PC-3 (cell line): ENCODE measurements around the gene FILIP1L. TPM values are rescaled to one million over a fixed set of nuclear protein-coding genes. Genes with fewer than 3 reads are reported as not detected.

ENCODE experiments used
- ATAC-seq: fragments of 200-7000 bp; cut with Tn5 transposase; 2 replicates; pipeline ENCODE4 v1.9.1; 2020; ENCODE audit warnings: mild to moderate bottlenecking, moderate library complexity
- BruUV-seq: library from RNA; stranded (reverse); fragments of 400-500 nt; replicated peaks from 2 replicates; lab custom pipeline; 2021; lab: Mats Ljungman, UMichigan
- CTCF ChIA-PET: fragments of 300-600 bp; sonication (Branson Sonifier 250); formaldehyde crosslinking; loops from one replicate; lab custom pipeline; 2022; ENCODE audit warnings: antibody characterized with exemption; lab: Charles Lee
- POLR2A ChIA-PET: fragments of 300-600 bp; sonication (Branson Sonifier 250); formaldehyde crosslinking; loops from one replicate; lab custom pipeline; 2022; ENCODE audit warnings: antibody characterized with exemption; ENCODE audit not compliant: unreplicated experiment; lab: Charles Lee
- DNase-seq: peaks from one replicate; pipeline ENCODE4 v3.0.0-alpha.2; 2015
- H2AFZ ChIP-seq: fragments of 300-600 bp; sonication (generic); 2 replicates; pipeline ENCODE4 v1.6.0; 2016; ENCODE audit warnings: antibody characterized with exemption, low read length
- H3F3A ChIP-seq: fragments of 300-600 bp; sonication (generic); one replicate; pipeline ENCODE4 v1.6.0; 2017; ENCODE audit warnings: antibody characterized with exemption, low read length, control low read depth, mild to moderate bottlenecking; ENCODE audit not compliant: unreplicated experiment
- H3K27ac ChIP-seq: fragments of 300-600 bp; sonication (generic); 2 replicates; pipeline ENCODE4 v1.5.1; 2016; ENCODE audit warnings: mild to moderate bottlenecking, low read length
- H3K27me3 ChIP-seq: fragments of 300-600 bp; sonication (generic); 2 replicates; pipeline ENCODE4 v1.6.1; 2016; ENCODE audit warnings: low read length, mixed read lengths
- H3K36me3 ChIP-seq: fragments of 300-600 bp; sonication (generic); 2 replicates; pipeline ENCODE4 v1.6.1; 2016; ENCODE audit warnings: low read depth, mixed run types, low read length, mixed read lengths
- H3K4me1 ChIP-seq: fragments of 300-600 bp; sonication (generic); 2 replicates; pipeline ENCODE4 v1.5.1; 2016; ENCODE audit warnings: low read length; ENCODE audit not compliant: insufficient read depth
- H3K4me2 ChIP-seq: fragments of 300-600 bp; sonication (generic); 2 replicates; pipeline ENCODE4 v1.6.0; 2016; ENCODE audit warnings: low read length
- H3K4me3 ChIP-seq: fragments of 300-600 bp; sonication (generic); 2 replicates; pipeline ENCODE4 v1.5.1; 2016; ENCODE audit warnings: mild to moderate bottlenecking, low read length, mixed read lengths
- H3K79me2 ChIP-seq: fragments of 300-600 bp; sonication (generic); 2 replicates; pipeline ENCODE4 v1.6.1; 2017; ENCODE audit warnings: low read length, mixed read lengths
- H3K9ac ChIP-seq: fragments of 300-600 bp; sonication (generic); 2 replicates; pipeline ENCODE4 v1.6.0; 2016; ENCODE audit warnings: mild to moderate bottlenecking, low read length
- H3K9me2 ChIP-seq: fragments of 300-600 bp; sonication (generic); replicated peaks from 2 replicates; pipeline ENCODE4 v1.6.1; 2016; ENCODE audit warnings: mixed run types, low read length, mixed read lengths
- H3K9me3 ChIP-seq: fragments of 300-600 bp; sonication (generic); 2 replicates; pipeline ENCODE4 v1.6.1; 2016; ENCODE audit warnings: low read length, mixed read lengths
- H4K20me1 ChIP-seq: fragments of 300-600 bp; sonication (generic); 2 replicates; pipeline ENCODE4 v1.6.1; 2016; ENCODE audit warnings: low read length, mixed read lengths
- EZH2 ChIP-seq: fragments of 300-600 bp; sonication (generic); IDR thresholded peaks from one replicate; pipeline ENCODE4 v1.6.1; 2017; ENCODE audit warnings: antibody characterized with exemption, mild to moderate bottlenecking, low read length; ENCODE audit not compliant: unreplicated experiment
- EZH2phosphoT487 ChIP-seq: fragments of 300-600 bp; sonication (generic); IDR thresholded peaks from 2 replicates; pipeline ENCODE4 v1.6.1; 2018; ENCODE audit warnings: mild to moderate bottlenecking, antibody characterized with exemption, low read length, borderline replicate concordance
- intact Hi-C: fragments of 100-400 bp; cut with micrococcal nuclease; formaldehyde crosslinking; loops from 2 replicates; pipeline ENCODE4 v1.9.0; 2023
- total RNA-seq: library from RNA; depleted of rRNA; stranded (reverse); fragments of >200 nt; gene quantifications from 2 replicates; pipeline ENCODE4 v1.2.3, GENCODE V29; 2014
- TF ChIP-seq, protein P1 (sequence below): fragments of 300-600 bp; sonication (generic); conservative IDR thresholded peaks from 2 replicates; pipeline ENCODE4 v1.5.1; 2017; ENCODE audit warnings: antibody characterized with exemption, low read depth, mild to moderate bottlenecking, low read length

Gene FILIP1L
- total RNA-seq, 1 experiment from 2014 or later, result not detected

DNA sequence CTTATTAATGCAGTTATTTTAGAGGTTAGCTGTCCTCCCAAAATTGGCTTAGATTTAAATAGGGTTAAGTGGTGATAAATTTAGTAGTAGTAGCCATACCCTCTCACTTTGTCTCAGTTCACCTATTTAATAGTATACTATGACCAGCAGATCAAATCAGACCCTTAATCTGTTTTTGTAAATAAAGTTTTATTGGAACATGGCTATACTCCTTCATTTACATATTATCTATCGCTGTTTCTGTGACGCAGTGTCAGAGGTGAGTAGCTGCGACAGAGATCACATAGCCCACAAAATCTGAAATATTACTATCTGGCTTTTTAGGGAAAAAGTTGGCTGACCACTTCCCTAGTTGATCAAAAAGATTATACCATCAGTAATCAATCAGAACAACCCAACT lies 113.2 kb downstream of the FILIP1L start:
- DNase-seq (no peak), ATAC-seq (no peak)
- intact Hi-C loops, result no loop called here
- Histone ChIP-seq H3K36me3 (no peaks in the 10 kb centered on the region), H2AFZ (no peak overlapping the region), H3K4me3 (no peak overlapping the region), H3F3A (no peaks in the 10 kb centered on the region), H3K9me2 (no peaks in the 10 kb centered on the region), H3K9me3 (no peaks in the 10 kb centered on the region), H4K20me1 (no peaks in the 10 kb centered on the region), H3K27me3 (no peaks in the 10 kb centered on the region), H3K4me1 (peaks cover 29% of the 10 kb centered on the region), H3K27ac (no peak overlapping the region), H3K9ac (no peak overlapping the region), H3K4me2 (no peak overlapping the region), H3K79me2 (peaks cover 12% of the 10 kb centered on the region; the same call in 1 of the 2 replicates)
- POLR2A ChIA-PET, result no interaction called here
- no TSS peak for BruUV-seq
- CTCF ChIA-PET, result no interaction called here
- TF ChIP-seq EZH2, result no peak
- no peak for TF ChIP-seq EZH2phosphoT487
- TF ChIP-seq, protein P1, sequence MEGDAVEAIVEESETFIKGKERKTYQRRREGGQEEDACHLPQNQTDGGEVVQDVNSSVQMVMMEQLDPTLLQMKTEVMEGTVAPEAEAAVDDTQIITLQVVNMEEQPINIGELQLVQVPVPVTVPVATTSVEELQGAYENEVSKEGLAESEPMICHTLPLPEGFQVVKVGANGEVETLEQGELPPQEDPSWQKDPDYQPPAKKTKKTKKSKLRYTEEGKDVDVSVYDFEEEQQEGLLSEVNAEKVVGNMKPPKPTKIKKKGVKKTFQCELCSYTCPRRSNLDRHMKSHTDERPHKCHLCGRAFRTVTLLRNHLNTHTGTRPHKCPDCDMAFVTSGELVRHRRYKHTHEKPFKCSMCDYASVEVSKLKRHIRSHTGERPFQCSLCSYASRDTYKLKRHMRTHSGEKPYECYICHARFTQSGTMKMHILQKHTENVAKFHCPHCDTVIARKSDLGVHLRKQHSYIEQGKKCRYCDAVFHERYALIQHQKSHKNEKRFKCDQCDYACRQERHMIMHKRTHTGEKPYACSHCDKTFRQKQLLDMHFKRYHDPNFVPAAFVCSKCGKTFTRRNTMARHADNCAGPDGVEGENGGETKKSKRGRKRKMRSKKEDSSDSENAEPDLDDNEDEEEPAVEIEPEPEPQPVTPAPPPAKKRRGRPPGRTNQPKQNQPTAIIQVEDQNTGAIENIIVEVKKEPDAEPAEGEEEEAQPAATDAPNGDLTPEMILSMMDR, result no peak

DNA sequence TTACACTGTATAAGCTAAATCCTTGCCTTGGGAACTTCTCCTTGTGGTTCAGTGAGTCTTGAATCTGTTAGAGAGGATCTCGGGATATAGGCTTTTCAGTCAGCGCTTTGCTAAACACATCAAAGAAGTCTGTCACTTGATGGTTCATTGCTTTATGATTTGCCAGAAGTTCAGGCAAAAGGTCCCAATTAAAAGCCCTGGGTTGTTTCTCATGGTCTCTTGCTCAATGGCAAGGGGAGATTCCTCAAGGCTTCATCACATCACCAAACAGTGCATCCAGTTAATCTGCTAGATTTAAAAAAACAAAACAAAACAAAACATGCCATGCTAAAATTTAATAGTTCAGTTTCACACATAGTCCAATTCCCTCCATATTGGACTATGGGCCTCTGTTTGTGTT lies 114.8 kb downstream of the FILIP1L start:
- intact Hi-C loops, result no loop called here
- CTCF ChIA-PET, result no interaction called here

DNA sequence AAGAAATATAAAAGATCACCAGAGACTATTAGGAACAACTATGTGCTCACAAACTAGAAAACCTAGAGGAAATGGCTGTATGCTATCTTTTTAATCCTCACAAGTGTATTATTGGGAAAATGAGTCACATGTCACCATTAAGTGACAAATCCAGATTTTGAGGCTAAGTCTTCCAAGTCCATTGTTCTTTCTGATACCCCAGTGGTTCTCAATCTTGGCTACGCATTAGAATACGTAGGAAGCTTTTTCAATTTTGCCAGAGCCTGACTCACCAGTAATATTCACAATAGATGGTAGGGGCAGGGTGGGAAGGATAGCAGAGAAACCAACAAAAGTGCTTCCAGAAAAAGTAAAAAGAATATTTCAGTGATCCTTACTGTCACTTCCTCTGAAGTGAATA lies 117.0 kb downstream of the FILIP1L start:
- DNase-seq, result no peak
- H3K4me1 ChIP-seq, result peaks cover 8% of the 10 kb centered on the region
- H3K79me2 ChIP-seq, result 0 out of 2 replicates have a peak, but pooled peaks cover 12% of the 10 kb centered on the region
- H3K9me2 ChIP-seq, result no peaks in the 10 kb centered on the region
- H3K4me3 ChIP-seq, result no peak overlapping the region
- POLR2A ChIA-PET, result no interaction called here
- H3K4me2 ChIP-seq, result no peak overlapping the region
- TF ChIP-seq EZH2phosphoT487, result no peak
- TF ChIP-seq, protein P1, result no peak
- no peak for TF ChIP-seq EZH2
- intact Hi-C loops, result no loop called here
- H3K9me3 ChIP-seq, result no peaks in the 10 kb centered on the region
- H3K27me3 ChIP-seq, result no peaks in the 10 kb centered on the region
- CTCF ChIA-PET, result no interaction called here
- H4K20me1 ChIP-seq, result no peaks in the 10 kb centered on the region
- no TSS peak for BruUV-seq
- no peak overlapping the region for H2AFZ ChIP-seq
- H3K9ac ChIP-seq, result no peak overlapping the region
- H3K36me3 ChIP-seq, result no peaks in the 10 kb centered on the region
- ATAC-seq, result no peak
- H3F3A ChIP-seq, result no peaks in the 10 kb centered on the region
- H3K27ac ChIP-seq, result no peak overlapping the region

More for the DNA sequence above, 114.8 kb downstream of the FILIP1L start:
- no peak overlapping the region for H3K9ac ChIP-seq
- H3K79me2 ChIP-seq, result peaks cover 11% of the 10 kb centered on the region; the same call in 1 of the 2 replicates
- TF ChIP-seq, protein P1, result no peak
- TF ChIP-seq EZH2 (no peak), EZH2phosphoT487 (no peak)
- no peaks in the 10 kb centered on the region for H3K9me3 ChIP-seq
- POLR2A ChIA-PET, result no interaction called here
- no TSS peak for BruUV-seq
- no peak overlapping the region for H3K4me3 ChIP-seq
- H4K20me1 ChIP-seq, result no peaks in the 10 kb centered on the region
- H3K36me3 ChIP-seq, result no peaks in the 10 kb centered on the region
- no peak overlapping the region for H3K4me2 ChIP-seq
- H3K4me1 ChIP-seq, result peaks cover 27% of the 10 kb centered on the region
- H3K27me3 ChIP-seq, result no peaks in the 10 kb centered on the region
- no peak overlapping the region for H2AFZ ChIP-seq
- no peak for ATAC-seq
- DNase-seq, result no peak
- H3K27ac ChIP-seq, result no peak overlapping the region
- H3F3A ChIP-seq, result no peaks in the 10 kb centered on the region
- no peaks in the 10 kb centered on the region for H3K9me2 ChIP-seq
